Upper lobe of right lung (tissue), 1 donor: ENCODE data around the gene FAM216B. TPM values are rescaled to one million over a fixed set of nuclear protein-coding genes. Genes with fewer than 3 reads are reported as not detected.

ENCODE experiments used
- ATAC-seq: fragments of 200-7000 bp; cut with Tn5 transposase; one replicate; pipeline ENCODE4 v1.9.1; 2020; ENCODE audit warnings: mild to moderate bottlenecking, moderate library complexity
- DNase-seq: peaks from one replicate; pipeline ENCODE4 v3.0.0-alpha.2; 2020
- H3K27ac ChIP-seq: fragments of 200-600 bp; one replicate; pipeline ENCODE4 v1.8.0; 2022
- H3K27me3 ChIP-seq: fragments of 200-600 bp; one replicate; pipeline ENCODE4 v1.8.0; 2022; ENCODE audit warnings: mild to moderate bottlenecking
- H3K36me3 ChIP-seq: fragments of 200-600 bp; one replicate; pipeline ENCODE4 v1.8.0; 2022
- H3K4me1 ChIP-seq: fragments of 200-600 bp; one replicate; pipeline ENCODE4 v1.8.0; 2022
- H3K4me3 ChIP-seq: fragments of 200-600 bp; one replicate; pipeline ENCODE4 v1.8.0; 2022; ENCODE audit warnings: mild to moderate bottlenecking
- H3K9me3 ChIP-seq: fragments of 200-600 bp; one replicate; pipeline ENCODE4 v1.8.0; 2022
- CTCF ChIP-seq: fragments of 200-600 bp; IDR thresholded peaks from one replicate; pipeline ENCODE4 v1.8.0; 2022; ENCODE audit warnings: antibody characterized with exemption
- intact Hi-C: fragments of 100-400 bp; cut with DNase I; formaldehyde crosslinking; loops from one replicate; pipeline ENCODE4 v1.11.0; 2022
- total RNA-seq: library from RNA; stranded (reverse); fragmentation: NEBNext Ultra II Directional; extraction: Animal tissue kit (Norgen Biotek cat#: 25700); gene quantifications from one replicate; pipeline ENCODE4 v1.2.1, GENCODE V29; 2021
- donor health status: DM: no; HTN: yes; CAD: no; lungs with severe emphysema.

Gene FAM216B
- total RNA-seq, 1 donor from 2014 or later = not detected

GRCh38 chr13:42836930-42837690, 55.7 kb downstream of the FAM216B start:
- TF ChIP-seq CTCF = peak; percentile 11
- intact Hi-C loops = no loop called here
- Histone ChIP-seq H3K9me3 (no peaks in the 10 kb centered on the region), H3K27me3 (no peaks in the 10 kb centered on the region), H3K36me3 (no peaks in the 10 kb centered on the region), H3K4me3 (no peak overlapping the region), H3K4me1 (peaks cover 5% of the 10 kb centered on the region), H3K27ac (no peak overlapping the region)
- ATAC-seq (peak; percentile 59), DNase-seq (no peak)

Other genes with a start within 250 kb of the FAM216B start
- not detected for gene TNFSF11, start 207.4 kb upstream of the FAM216B start, total RNA-seq
- 24.7 TPM for gene EPSTI1, start 210.7 kb downstream of the FAM216B start, total RNA-seq
- 15.1 TPM for gene DNAJC15, start 242.0 kb downstream of the FAM216B start, total RNA-seq